Islet precursor cell (in vitro differentiated cells): ENCODE results near the gene ARPP19.

ENCODE experiments used
- DNase-seq: peaks from one replicate; pipeline ENCODE4 v3.0.0-alpha.2; 2018

ARPP19 gene

DNA sequence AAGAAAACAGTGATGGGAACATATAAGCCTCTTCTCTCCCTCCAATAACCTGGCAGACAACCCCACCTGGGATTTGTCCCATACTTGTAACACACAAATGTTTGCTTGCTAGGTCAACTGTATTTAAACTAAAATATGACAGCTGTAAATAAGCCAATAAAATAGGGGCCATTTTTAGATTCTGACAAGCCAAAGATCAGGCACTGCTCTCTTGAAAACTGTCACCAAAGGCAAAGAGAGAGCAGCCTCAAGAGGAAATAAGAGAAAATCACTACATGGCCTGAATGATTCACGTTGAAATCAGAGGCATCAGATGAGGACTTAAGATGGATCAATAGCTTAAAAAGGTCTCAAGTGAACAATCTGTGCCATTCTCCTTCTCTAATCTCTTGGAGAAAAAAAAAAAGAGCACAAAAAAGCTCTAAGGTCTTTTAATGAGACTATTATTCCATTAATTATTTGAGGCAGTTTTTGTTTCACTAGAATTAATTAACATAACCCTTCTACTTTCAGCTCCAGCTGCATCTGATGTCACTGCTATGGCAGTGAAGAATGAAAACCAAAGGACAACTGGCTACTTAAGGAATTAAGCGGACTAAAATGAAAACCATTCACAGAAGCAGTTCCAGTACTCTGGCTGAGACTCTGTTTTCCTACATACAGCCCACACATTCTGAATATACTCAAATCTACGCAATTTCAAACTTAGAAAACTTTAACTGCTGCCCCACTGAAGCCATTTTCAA lies 59.2 kb downstream of the ARPP19 start:
- DNase-seq, result no peak

DNA sequence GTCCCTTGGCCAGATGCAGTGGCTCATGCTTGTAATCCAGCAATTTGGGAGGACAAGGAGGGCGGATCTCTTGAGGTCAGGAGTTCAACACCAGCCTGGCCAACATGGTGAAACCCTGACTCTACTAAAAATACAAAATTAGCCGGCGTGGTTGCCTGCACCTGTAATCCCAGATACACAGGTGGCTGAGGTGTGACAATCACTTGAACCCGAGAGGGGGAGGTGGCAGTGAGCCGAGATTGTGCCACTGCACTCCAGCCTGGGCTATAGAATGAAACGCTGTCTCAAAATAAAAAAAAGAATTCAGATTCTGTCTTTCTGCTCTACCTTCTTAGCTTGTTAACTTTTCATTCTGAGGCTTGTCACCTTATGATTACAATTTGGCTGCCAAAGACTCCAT lies 62.3 kb downstream of the ARPP19 start:
- DNase-seq, result no peak

DNA sequence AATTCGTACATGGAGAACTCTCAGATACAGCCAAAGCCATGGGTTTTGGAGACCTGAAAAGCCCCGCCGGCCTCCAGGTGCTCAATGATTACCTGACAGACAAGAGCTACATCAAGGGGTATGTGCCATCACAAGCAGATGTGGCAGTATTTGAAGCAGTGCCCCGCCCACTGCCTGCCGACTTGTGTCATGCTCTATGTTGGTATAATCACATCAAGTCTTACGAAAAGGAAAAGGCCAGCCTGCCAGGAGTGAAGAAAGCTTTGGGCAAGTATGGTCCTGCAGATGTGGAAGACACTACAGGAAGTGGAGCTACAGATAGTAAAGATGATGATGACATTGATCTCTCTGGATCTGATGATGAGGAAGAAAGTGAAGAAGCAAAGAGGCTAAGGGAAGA lies 63.7 kb downstream of the ARPP19 start:
- no peak for DNase-seq

- no peak for DNase-seq
Measured at GRCh38 chr15:52503788-52504496, 64.9 kb downstream of the ARPP19 start.

GRCh38 chr15:52502608-52503007 lies 66.2 kb downstream of the ARPP19 start:
- no peak for DNase-seq

GRCh38 chr15:52499506-52499905 lies 69.3 kb downstream of the ARPP19 start:
- DNase-seq, result no peak

DNA sequence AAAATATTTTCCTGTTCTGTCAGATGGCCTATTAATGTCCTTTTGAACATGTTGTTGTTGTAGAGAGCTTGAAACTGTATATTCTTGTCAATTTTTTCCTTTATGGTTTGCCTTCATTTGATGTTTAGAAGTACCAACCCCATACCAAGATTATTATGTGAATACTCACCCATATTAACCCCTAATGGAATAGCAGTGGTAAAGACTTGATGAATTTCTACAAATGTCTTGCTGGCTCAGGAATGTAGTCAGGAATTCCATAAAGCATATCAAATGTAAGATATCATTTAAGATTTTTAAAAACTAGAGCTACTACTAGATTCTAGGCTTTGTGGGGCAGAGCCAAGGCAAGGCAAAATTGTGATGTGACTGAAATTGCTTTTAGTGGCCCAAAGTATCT lies 70.1 kb downstream of the ARPP19 start:
- DNase-seq, result no peak
